Endothelial cell of umbilical vein (primary cell): ENCODE data around the gene RAP1GAP2. TPM values are rescaled to one million over a fixed set of nuclear protein-coding genes. Genes with fewer than 3 reads are reported as not detected.

Source experiments
- BruUV-seq: library from RNA; stranded (reverse); fragments of 400-500 nt; replicated peaks from 2 replicates; lab custom pipeline; 2021; lab: Mats Ljungman, UMichigan
- CTCF ChIA-PET: fragments of 300-600, 350-600 bp; sonication (Branson Sonifier 250); formaldehyde crosslinking; loops from one replicate; lab custom pipeline; 2021; ENCODE audit warnings: antibody characterized with exemption, inconsistent platforms; lab: Charles Lee
- POLR2A ChIA-PET: fragments of 300-600, 350-600 bp; sonication (Branson Sonifier 250); formaldehyde crosslinking; loops from one replicate; lab custom pipeline; 2021; ENCODE audit warnings: antibody characterized with exemption, inconsistent platforms; lab: Charles Lee
- DNase-seq: peaks from one replicate; pipeline ENCODE4 v3.0.0-alpha.2; 2011; ENCODE audit warnings: low read depth, low spot score
- FAIRE-seq: peaks from 2 replicates; lab custom pipeline; 2011; peaks lifted over from hg19 to GRCh38; lab: Jason Lieb, UNC
- H2AFZ ChIP-seq: 2 replicates; pipeline ENCODE4 v1.6.0; 2012; ENCODE audit warnings: low read depth, low read length, control low read depth, inconsistent platforms
- H3K27ac ChIP-seq: 2 replicates; pipeline ENCODE4 v1.5.1; 2011; ENCODE audit warnings: low read depth, mild to moderate bottlenecking, control low read depth, low read length, moderate library complexity; ENCODE audit not compliant: insufficient read depth
- H3K27me3 ChIP-seq, 2 experiments: 2 replicates each; pipeline versions ENCODE4 v1.6.0 to v1.6.1; 2011; ENCODE audit warnings: low read length in 2 of 2, mixed read lengths in 1 of 2; ENCODE audit not compliant: control insufficient read depth in 2 of 2, insufficient read depth in 2 of 2
- H3K36me3 ChIP-seq, 2 experiments: 2 replicates in 1 of 2; 3 replicates in 1 of 2; pipeline ENCODE4 v1.5.1; 2011; ENCODE audit warnings: low read length in 2 of 2, mild to moderate bottlenecking in 1 of 2, moderate library complexity in 1 of 2; ENCODE audit not compliant: control insufficient read depth in 2 of 2, insufficient read depth in 2 of 2; ENCODE audit errors: extremely low read depth in 1 of 2
- H3K4me1 ChIP-seq: 3 replicates; pipeline ENCODE4 v1.5.1; 2011; ENCODE audit warnings: mild to moderate bottlenecking, low read length; ENCODE audit not compliant: control insufficient read depth, insufficient read depth; ENCODE audit errors: extremely low read depth
- H3K4me2 ChIP-seq: 2 replicates; pipeline ENCODE4 v1.6.1; 2011; ENCODE audit warnings: low read length, control low read depth, mixed read lengths; ENCODE audit not compliant: insufficient read depth
- H3K4me3 ChIP-seq, 3 experiments: fragments of 200-600 bp in 1 of 3; sonication (generic), shearing (Covaris generic) in 1 of 3; replicated peaks in 1 of 3; 2 replicates each; pipeline ENCODE4 v1.5.1; 2011 to 2016; ENCODE audit warnings: control low read depth in 3 of 3, low read length in 3 of 3, mild to moderate bottlenecking in 2 of 3, inconsistent platforms in 1 of 3, low read depth in 1 of 3, moderate library complexity in 1 of 3; ENCODE audit not compliant: insufficient read depth in 1 of 3
- H3K79me2 ChIP-seq: 2 replicates; pipeline ENCODE4 v1.6.0; 2012; ENCODE audit warnings: low read length, inconsistent platforms; ENCODE audit not compliant: control insufficient read depth, insufficient read depth
- H3K9ac ChIP-seq: replicated peaks from 2 replicates; pipeline ENCODE3; 2011; ENCODE audit warnings: low read length, control low read depth; ENCODE audit not compliant: insufficient read depth; ENCODE audit errors: extremely low read depth
- H3K9me1 ChIP-seq: replicated peaks from 3 replicates; pipeline ENCODE4 v1.6.0; 2011; ENCODE audit warnings: mild to moderate bottlenecking, low read length; ENCODE audit not compliant: control insufficient read depth, insufficient read depth; ENCODE audit errors: extremely low read depth
- H3K9me3 ChIP-seq: replicated peaks from 2 replicates; pipeline ENCODE4 v1.5.1; 2012; ENCODE audit warnings: low read length, inconsistent platforms; ENCODE audit not compliant: control insufficient read depth, insufficient read depth
- H4K20me1 ChIP-seq: replicated peaks from 2 replicates; pipeline ENCODE3; 2011; ENCODE audit warnings: mild to moderate bottlenecking, low read length; ENCODE audit not compliant: control insufficient read depth, insufficient read depth; ENCODE audit errors: extremely low read depth
- EZH2 ChIP-seq: IDR thresholded peaks from 2 replicates; pipeline ENCODE4 v1.6.1; 2012; ENCODE audit warnings: borderline replicate concordance, low read depth, mild to moderate bottlenecking, moderate library complexity, low read length, inconsistent platforms; ENCODE audit not compliant: severe bottlenecking
- FOS ChIP-seq: IDR thresholded peaks from 2 replicates; pipeline ENCODE4 v1.6.1; 2011; ENCODE audit warnings: mild to moderate bottlenecking, low read length, moderate library complexity, borderline replicate concordance; ENCODE audit not compliant: insufficient read depth
- GATA2 ChIP-seq: IDR thresholded peaks from 2 replicates; pipeline ENCODE4 v1.7.0; 2011; ENCODE audit warnings: low read depth, mild to moderate bottlenecking, moderate library complexity, mixed read lengths, low read length; ENCODE audit not compliant: insufficient read length, insufficient read depth
- JUN ChIP-seq: IDR thresholded peaks from 2 replicates; pipeline ENCODE4 v1.6.1; 2011; ENCODE audit warnings: borderline replicate concordance, low read depth; ENCODE audit not compliant: insufficient read length, insufficient read depth
- MYC ChIP-seq: IDR thresholded peaks from one replicate; pipeline ENCODE4 v1.6.1; 2011; ENCODE audit warnings: mild to moderate bottlenecking, low read depth, low read length
- POLR2A ChIP-seq: IDR thresholded peaks from 2 replicates; pipeline ENCODE4 v1.6.1; 2012; ENCODE audit warnings: low read depth, mild to moderate bottlenecking, control low read depth, low read length
- POLR2AphosphoS5 ChIP-seq: IDR thresholded peaks from 2 replicates; pipeline ENCODE4 v1.6.1; 2012; ENCODE audit warnings: low read depth, mild to moderate bottlenecking, control low read depth, low read length, moderate library complexity; ENCODE audit not compliant: insufficient read depth
- dilution Hi-C: fragments of 300-500 bp; cut with MboI; formaldehyde crosslinking; loops from one replicate; pipeline ENCODE4 v1.15.0; 2019; ENCODE audit warnings: low sequenced_read_pairs; ENCODE audit not compliant: extremely low pct_ligation_motif_present
- intact Hi-C: fragments of 100-400 bp; cut with micrococcal nuclease; formaldehyde crosslinking; loops from one replicate; pipeline ENCODE4 v1.10.0; 2022
- polyA plus RNA-seq, 4 experiments: library from polyadenylated mRNA; depleted of rRNA in 3 of 4; stranded (reverse) in 3 of 4; unstranded in 1 of 4; fragments of >200 nt; gene quantifications; 2 replicates each; pipeline versions ENCODE4 v1.2.1 to v1.2.3, GENCODE V29; 2011 to 2012; ENCODE audit warnings: missing spikeins in 1 of 4
- total RNA-seq: library from RNA; stranded (reverse); gene quantifications from 2 replicates; pipeline ENCODE4 v1.2.3, GENCODE V29; 2021
- TF ChIP-seq, protein P1 (sequence below), 2 donors: IDR thresholded peaks; 1 replicate in 1 of 2; 2 replicates in 1 of 2; pipeline ENCODE4 v1.5.1; 2011; ENCODE audit warnings: low read length in 2 of 2, mild to moderate bottlenecking in 2 of 2, moderate library complexity in 2 of 2, control low read depth in 1 of 2, inconsistent platforms in 1 of 2, low read depth in 1 of 2; ENCODE audit not compliant: insufficient read depth in 1 of 2; ENCODE audit errors: extremely low read depth in 1 of 2
- TF ChIP-seq, protein P2 (sequence below): IDR thresholded peaks from 2 replicates; pipeline ENCODE4 v1.6.1; 2011; ENCODE audit not compliant: insufficient read depth, insufficient read length

The RAP1GAP2 gene
- total and polyA plus RNA-seq, 2 donors (not counting 3 experiments of a cell fraction or from before 2014, with no cell fraction given): 1.4 to 3.6 TPM

DNA sequence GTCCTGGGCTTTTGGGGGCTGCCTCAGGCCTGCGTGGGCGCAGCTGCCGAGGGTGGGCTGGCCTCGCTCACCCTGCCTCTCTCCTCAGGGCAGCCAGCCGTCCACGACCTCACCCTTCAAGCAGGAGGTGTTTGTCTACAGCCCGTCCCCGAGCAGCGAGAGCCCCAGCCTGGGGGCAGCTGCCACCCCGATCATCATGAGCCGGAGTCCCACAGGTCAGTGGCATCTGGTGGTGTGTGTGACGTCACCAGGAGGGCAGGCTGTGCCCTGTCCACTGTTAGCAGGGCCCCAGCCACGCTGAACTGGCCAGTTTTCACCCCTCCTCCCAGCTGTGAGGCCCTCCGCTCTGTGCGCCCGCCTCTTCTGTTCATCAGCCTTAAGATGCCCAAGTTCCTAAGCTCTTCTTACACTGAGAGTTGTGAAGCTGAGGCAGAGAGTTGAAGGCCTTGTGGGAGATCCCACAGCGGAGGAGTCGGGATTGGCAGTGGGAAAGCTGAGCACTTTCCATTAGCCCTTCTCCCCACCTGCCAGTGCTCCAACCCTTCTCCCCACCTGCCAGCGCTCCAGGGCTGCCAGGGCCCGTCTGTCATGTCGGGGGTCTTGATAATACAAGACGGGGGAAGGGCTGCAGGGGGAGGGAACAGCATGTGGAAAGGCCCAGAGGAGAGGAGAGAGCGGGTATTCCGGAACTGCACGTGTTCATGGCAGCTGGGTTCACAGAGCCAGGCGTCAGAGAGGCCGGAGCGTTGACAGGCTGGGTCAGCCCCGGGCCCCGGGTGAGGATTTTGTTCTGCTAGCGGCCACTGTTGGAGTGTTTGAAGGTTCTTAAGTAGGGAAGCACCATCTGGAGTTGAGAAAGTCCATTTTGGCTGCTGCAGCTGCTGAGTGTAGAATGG is 230.9 kb downstream of the RAP1GAP2 start:
- dilution Hi-C loops: no loop called here
- CTCF ChIA-PET: interaction anchor here (1.5 kb wide), 1 partner anchor 14 kb away, joined by 5 read pairs; no protein-coding TSS in a partner anchor

More for the DNA sequence above, 230.9 kb downstream of the RAP1GAP2 start:
- Histone ChIP-seq H2AFZ (no peak overlapping the region), H3K4me1 (peaks cover 16% of the 10 kb centered on the region), H3K4me2 (no peak overlapping the region), H3K9me1 (no peaks in the 10 kb centered on the region), H3K27me3 (no peaks in the 10 kb centered on the region), H3K4me3 (no peak overlapping the region), H3K9ac (no peak overlapping the region), H3K9me3 (no peaks in the 10 kb centered on the region), H3K79me2 (no peaks in the 10 kb centered on the region), H3K27ac (no peak overlapping the region), H4K20me1 (no peaks in the 10 kb centered on the region), H3K36me3 (no peaks in the 10 kb centered on the region)
- intact Hi-C loops: no loop called here
- TF ChIP-seq FOS (no peak), EZH2 (no peak), POLR2AphosphoS5 (no peak), GATA2 (no peak), MYC (no peak), JUN (no peak), POLR2A (no peak)
- TF ChIP-seq, protein P1, sequence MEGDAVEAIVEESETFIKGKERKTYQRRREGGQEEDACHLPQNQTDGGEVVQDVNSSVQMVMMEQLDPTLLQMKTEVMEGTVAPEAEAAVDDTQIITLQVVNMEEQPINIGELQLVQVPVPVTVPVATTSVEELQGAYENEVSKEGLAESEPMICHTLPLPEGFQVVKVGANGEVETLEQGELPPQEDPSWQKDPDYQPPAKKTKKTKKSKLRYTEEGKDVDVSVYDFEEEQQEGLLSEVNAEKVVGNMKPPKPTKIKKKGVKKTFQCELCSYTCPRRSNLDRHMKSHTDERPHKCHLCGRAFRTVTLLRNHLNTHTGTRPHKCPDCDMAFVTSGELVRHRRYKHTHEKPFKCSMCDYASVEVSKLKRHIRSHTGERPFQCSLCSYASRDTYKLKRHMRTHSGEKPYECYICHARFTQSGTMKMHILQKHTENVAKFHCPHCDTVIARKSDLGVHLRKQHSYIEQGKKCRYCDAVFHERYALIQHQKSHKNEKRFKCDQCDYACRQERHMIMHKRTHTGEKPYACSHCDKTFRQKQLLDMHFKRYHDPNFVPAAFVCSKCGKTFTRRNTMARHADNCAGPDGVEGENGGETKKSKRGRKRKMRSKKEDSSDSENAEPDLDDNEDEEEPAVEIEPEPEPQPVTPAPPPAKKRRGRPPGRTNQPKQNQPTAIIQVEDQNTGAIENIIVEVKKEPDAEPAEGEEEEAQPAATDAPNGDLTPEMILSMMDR (IDR thresholded peaks at IDR 0.05; ENCODE audit: extremely low read depth in 1 of 2, insufficient read depth in 1 of 2, low read depth in 1 of 2, low read length in 2 of 2): no peak
- TF ChIP-seq, protein P2, sequence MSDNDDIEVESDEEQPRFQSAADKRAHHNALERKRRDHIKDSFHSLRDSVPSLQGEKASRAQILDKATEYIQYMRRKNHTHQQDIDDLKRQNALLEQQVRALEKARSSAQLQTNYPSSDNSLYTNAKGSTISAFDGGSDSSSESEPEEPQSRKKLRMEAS: no peak
- POLR2A ChIA-PET: no interaction called here
- BruUV-seq: no TSS peak
- FAIRE-seq (no peak), DNase-seq (no peak)
